Esophagus mucosa (tissue), 1 donor: ENCODE measurements around the gene IFT25. TPM values are rescaled to one million over a fixed set of nuclear protein-coding genes. Genes with fewer than 3 reads are reported as not detected.
A peak's percentile ranks its signal among the peaks of the same experiment; 100 is the strongest.

ENCODE experiments used
- ATAC-seq: fragments of 200-7000 bp; cut with Tn5 transposase; one replicate; pipeline ENCODE4 v1.9.1; 2020
- total RNA-seq: library from RNA; stranded (reverse); gene quantifications from one replicate; pipeline ENCODE4 v1.2.4, GENCODE V29; 2023
- donor health status: DM: yes; HTN: yes; CAD: no.

The IFT25 gene
- total RNA-seq, 1 donor from 2014 or later, result 15.6 TPM

GRCh38 chr1:53956308-53957168 lies 11.0 kb upstream of the IFT25 start:
- ATAC-seq, result no peak

GRCh38 chr1:53954128-53954527 lies 8.6 kb upstream of the IFT25 start:
- ATAC-seq, result no peak

- no peak for ATAC-seq
Measured at GRCh38 chr1:53951697-53952096, 6.2 kb upstream of the IFT25 start.

GRCh38 chr1:53949023-53949990 lies 3.8 kb upstream of the IFT25 start:
- ATAC-seq, result no peak

GRCh38 chr1:53948291-53948690 lies 2.8 kb upstream of the IFT25 start:
- no peak for ATAC-seq

GRCh38 chr1:53947172-53947907 lies 1.8 kb upstream of the IFT25 start:
- no peak for ATAC-seq

GRCh38 chr1:53946252-53947171 lies 1.0 kb upstream of the IFT25 start, which contains the start of gene LRRC42:
LRRC42 (plus strand) TSS chr1:53946350; CDS start chr1:53952000, 5,650 bp downstream.
- ATAC-seq, result peak; percentile 84

- ATAC-seq, result no peak
Measured at GRCh38 chr1:53945183-53945432, 391 bp downstream of the IFT25 start.

- ATAC-seq, result no peak
Measured at GRCh38 chr1:53944469-53945182, 873 bp downstream of the IFT25 start.

- ATAC-seq, result no peak
Measured at GRCh38 chr1:53943490-53944043, 1.9 kb downstream of the IFT25 start.

GRCh38 chr1:53943090-53943489 lies 2.4 kb downstream of the IFT25 start:
- ATAC-seq, result no peak

- no peak for ATAC-seq
Measured at GRCh38 chr1:53942127-53942957, 3.2 kb downstream of the IFT25 start.

- no peak for ATAC-seq
Measured at GRCh38 chr1:53938136-53938830, 7.2 kb downstream of the IFT25 start.

GRCh38 chr1:53936430-53936829 lies 9.1 kb downstream of the IFT25 start:
- no peak for ATAC-seq

- no peak for ATAC-seq
Measured at GRCh38 chr1:53934170-53934765, 11.2 kb downstream of the IFT25 start.

GRCh38 chr1:53931523-53931922 lies 14.0 kb downstream of the IFT25 start:
- ATAC-seq, result no peak

GRCh38 chr1:53930932-53931331 lies 14.6 kb downstream of the IFT25 start:
- ATAC-seq, result no peak

GRCh38 chr1:53929246-53929960 lies 16.1 kb downstream of the IFT25 start:
- no peak for ATAC-seq
